ENCODE measurements around the gene ME2.

The ME2 gene

GRCh38 chr18:50981381-50981780, 102.5 kb downstream of the ME2 start:
- no peak overlapping the region for H3K27ac ChIP-seq
- no peak for DNase-seq (ENCODE audit: low spot score)
- ChIA-PET POLR2A (ENCODE audit: low non-redundant PET) (no interaction called here), CTCF (no interaction called here)
- TF ChIP-seq, protein P1, sequence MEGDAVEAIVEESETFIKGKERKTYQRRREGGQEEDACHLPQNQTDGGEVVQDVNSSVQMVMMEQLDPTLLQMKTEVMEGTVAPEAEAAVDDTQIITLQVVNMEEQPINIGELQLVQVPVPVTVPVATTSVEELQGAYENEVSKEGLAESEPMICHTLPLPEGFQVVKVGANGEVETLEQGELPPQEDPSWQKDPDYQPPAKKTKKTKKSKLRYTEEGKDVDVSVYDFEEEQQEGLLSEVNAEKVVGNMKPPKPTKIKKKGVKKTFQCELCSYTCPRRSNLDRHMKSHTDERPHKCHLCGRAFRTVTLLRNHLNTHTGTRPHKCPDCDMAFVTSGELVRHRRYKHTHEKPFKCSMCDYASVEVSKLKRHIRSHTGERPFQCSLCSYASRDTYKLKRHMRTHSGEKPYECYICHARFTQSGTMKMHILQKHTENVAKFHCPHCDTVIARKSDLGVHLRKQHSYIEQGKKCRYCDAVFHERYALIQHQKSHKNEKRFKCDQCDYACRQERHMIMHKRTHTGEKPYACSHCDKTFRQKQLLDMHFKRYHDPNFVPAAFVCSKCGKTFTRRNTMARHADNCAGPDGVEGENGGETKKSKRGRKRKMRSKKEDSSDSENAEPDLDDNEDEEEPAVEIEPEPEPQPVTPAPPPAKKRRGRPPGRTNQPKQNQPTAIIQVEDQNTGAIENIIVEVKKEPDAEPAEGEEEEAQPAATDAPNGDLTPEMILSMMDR (conservative IDR thresholded peaks at IDR 0.05; ENCODE audit: low read depth) = no peak

DNA sequence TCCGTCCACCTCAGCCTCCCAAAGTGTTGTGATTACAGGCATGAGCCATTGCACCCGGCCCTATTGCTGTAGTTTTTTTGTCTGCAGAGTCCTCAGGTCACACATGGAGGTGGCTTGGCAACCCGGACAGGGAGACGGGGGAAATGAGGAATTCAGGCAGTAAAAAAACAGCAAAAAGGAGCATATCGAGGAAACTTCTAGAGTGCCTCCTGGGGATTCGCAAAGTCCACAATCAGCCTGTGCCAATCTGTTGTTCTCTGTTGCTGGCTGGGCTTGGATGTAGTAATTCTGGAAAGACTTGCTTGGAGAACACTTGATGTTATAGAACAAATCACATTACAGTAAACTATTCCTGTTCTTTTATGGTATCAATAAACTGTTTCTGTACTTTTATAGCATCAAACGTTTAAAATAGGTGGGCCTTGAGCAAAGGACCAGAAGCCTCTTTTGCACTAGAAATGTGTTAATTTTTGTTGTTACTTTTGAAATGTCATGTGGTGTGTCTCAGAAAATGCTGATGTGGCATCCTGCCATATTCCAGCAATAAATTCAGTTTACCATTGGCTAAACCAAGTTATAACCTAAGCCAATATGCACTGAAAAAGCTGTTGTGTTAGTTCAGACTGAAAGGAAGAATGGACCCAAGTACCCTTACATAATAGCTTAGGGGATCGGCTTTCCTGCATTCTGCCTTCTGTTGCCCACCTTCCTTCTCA, 103.3 kb downstream of the ME2 start:
- TF ChIP-seq, protein P1 (conservative IDR thresholded peaks at IDR 0.05; ENCODE audit: low read depth) = no peak
- DNase-seq (ENCODE audit: low spot score) = no peak
- ChIA-PET POLR2A (ENCODE audit: low non-redundant PET) (no interaction called here), CTCF (no interaction called here)
- H3K27ac ChIP-seq = no peak overlapping the region

DNA sequence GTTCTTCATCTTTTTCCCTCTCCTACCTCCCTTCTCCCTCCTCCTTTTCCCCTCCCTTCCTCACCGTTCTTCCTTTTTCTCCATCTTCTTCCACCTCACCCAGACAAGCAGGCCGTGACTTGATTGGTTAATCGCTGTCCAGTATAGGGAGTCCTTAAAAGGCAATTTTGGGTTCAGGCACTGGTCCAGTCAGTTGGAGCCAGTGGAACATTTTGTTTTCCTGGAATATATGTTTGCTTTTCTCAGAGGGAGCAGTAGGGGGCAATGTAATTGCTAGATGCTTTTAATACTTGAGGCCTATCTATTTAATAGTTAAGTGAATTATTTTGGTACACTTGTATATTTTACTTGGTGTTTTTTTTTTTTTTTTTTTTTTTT, 103.9 kb downstream of the ME2 start:
- ChIA-PET POLR2A (ENCODE audit: low non-redundant PET) (no interaction called here), CTCF (no interaction called here)
- DNase-seq (ENCODE audit: low spot score) = no peak
- H3K27ac ChIP-seq = no peak overlapping the region
- TF ChIP-seq, protein P1 (conservative IDR thresholded peaks at IDR 0.05; ENCODE audit: low read depth) = no peak

GRCh38 chr18:50986360-50987087, 107.6 kb downstream of the ME2 start:
- no peak overlapping the region for H3K27ac ChIP-seq
- TF ChIP-seq, protein P1 (conservative IDR thresholded peaks at IDR 0.05; ENCODE audit: low read depth) = no peak
- POLR2A ChIA-PET (ENCODE audit: low non-redundant PET) = no interaction called here
- peak; percentile 13 for DNase-seq (ENCODE audit: low spot score)
- CTCF ChIA-PET = no interaction called here

DNA sequence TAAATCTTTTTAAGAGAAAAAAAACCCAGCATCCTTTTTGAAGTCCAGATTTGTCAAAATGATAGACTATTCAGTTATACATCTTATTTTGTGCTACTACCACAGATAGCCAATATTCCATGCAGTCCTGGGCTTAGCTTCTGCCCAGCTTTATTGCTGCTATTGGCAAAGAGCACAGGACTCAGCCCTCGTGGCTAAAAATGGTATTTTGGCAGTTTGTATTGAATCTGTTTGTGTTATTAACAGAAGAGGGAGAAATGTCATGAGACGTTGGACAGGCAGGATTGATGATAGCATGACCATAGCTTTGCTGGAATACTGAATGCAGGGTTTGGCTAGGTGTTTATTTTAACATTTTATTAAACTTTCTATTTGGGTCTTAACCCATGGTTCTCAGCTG, 108.3 kb downstream of the ME2 start:
- CTCF ChIA-PET = no interaction called here
- POLR2A ChIA-PET (ENCODE audit: low non-redundant PET) = no interaction called here
- DNase-seq (ENCODE audit: low spot score) = no peak
- TF ChIP-seq, protein P1 (conservative IDR thresholded peaks at IDR 0.05; ENCODE audit: low read depth) = no peak
- no peak overlapping the region for H3K27ac ChIP-seq

DNA sequence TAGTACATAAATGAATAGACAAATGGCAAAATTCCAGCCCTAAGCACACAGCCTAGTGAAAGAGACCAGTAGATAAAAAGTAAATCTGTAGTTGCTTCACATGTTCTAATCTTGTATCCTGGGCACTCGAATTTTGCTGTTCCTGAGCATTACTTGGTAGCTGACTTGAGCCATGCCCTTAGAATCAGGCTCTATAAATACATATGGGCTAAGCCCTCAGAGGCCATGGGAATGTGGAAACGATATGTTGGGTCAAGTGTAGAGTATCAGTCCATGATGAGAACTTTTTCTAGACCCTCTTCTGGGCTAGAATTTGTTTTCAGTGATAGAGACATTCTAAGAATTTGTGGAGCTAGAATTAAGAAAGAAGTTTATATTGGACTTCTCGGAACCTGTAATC, 110.8 kb downstream of the ME2 start:
- ChIA-PET POLR2A (ENCODE audit: low non-redundant PET) (no interaction called here), CTCF (no interaction called here)
- TF ChIP-seq, protein P1 (conservative IDR thresholded peaks at IDR 0.05; ENCODE audit: low read depth) = no peak
- H3K27ac ChIP-seq = no peak overlapping the region
- DNase-seq (ENCODE audit: low spot score) = no peak
